GM13976 (cell line): ENCODE results near the gene ANLN.
A peak's percentile ranks its signal among the peaks of the same experiment; 100 is the strongest.

Source experiments
- DNase-seq: peaks from one replicate; pipeline ENCODE4 v3.0.0; 2012; ENCODE audit warnings: low spot score
- CTCF ChIP-seq: IDR thresholded peaks from 2 replicates; pipeline ENCODE4 v1.5.1; 2012; ENCODE audit warnings: borderline replicate concordance, mild to moderate bottlenecking; ENCODE audit not compliant: insufficient read depth; ENCODE audit errors: extremely low read depth, missing control alignments, control extremely low read depth
- in situ Hi-C: fragments of 300-500 bp; cut with MboI; formaldehyde crosslinking; loops from one replicate; pipeline ENCODE4 v1.12.0; 2022; ENCODE audit warnings: low sequenced_read_pairs, mixed read lengths, inconsistent platforms; ENCODE audit not compliant: unreplicated experiment

ANLN gene

GRCh38 chr7:36388423-36388822 is 1.2 kb upstream of the ANLN start:
- no peak for DNase-seq
- no peak for TF ChIP-seq CTCF
- in situ Hi-C loops: no loop called here

- DNase-seq: no peak
- in situ Hi-C loops: no loop called here
- TF ChIP-seq CTCF: no peak
Measured at GRCh38 chr7:36390199-36391090, 783 bp downstream of the ANLN start.

GRCh38 chr7:36391436-36392198 is 2.0 kb downstream of the ANLN start:
- no peak for TF ChIP-seq CTCF

GRCh38 chr7:36393826-36394225 is 4.2 kb downstream of the ANLN start:
- TF ChIP-seq CTCF: no peak
- in situ Hi-C loops: no loop called here
- no peak for DNase-seq

More at GRCh38 chr7:36391436-36392198, 2.0 kb downstream of the ANLN start:
- peak; percentile 41 for DNase-seq
- in situ Hi-C loops: no loop called here

GRCh38 chr7:36395171-36395894 is 5.7 kb downstream of the ANLN start:
- no peak for TF ChIP-seq CTCF
- in situ Hi-C loops: no loop called here

GRCh38 chr7:36396150-36396549 is 6.5 kb downstream of the ANLN start:
- no peak for TF ChIP-seq CTCF
- in situ Hi-C loops: no loop called here
- no peak for DNase-seq

More at GRCh38 chr7:36395171-36395894, 5.7 kb downstream of the ANLN start:
- no peak for DNase-seq
